Head of caudate nucleus (tissue), 42 donors: ENCODE measurements around the gene LIMS1.
"Not testable (repeated sequence)": the region's sequence is repeated elsewhere in the genome, so short reads cannot be mapped to it uniquely, and the experiment has no call there.

Experiments used
- DNase-seq, 42 donors: peaks; one replicate each; pipeline versions ENCODE4 v3.0.0 to v3.0.0-alpha.2; 2020 to 2021; ENCODE audit warnings: mixed read lengths in 7 of 42
- intact Hi-C: fragments of 100-400 bp; cut with DNase I; formaldehyde crosslinking; loops from one replicate; pipeline ENCODE4 v1.15.0; 2022

LIMS1 gene

DNA sequence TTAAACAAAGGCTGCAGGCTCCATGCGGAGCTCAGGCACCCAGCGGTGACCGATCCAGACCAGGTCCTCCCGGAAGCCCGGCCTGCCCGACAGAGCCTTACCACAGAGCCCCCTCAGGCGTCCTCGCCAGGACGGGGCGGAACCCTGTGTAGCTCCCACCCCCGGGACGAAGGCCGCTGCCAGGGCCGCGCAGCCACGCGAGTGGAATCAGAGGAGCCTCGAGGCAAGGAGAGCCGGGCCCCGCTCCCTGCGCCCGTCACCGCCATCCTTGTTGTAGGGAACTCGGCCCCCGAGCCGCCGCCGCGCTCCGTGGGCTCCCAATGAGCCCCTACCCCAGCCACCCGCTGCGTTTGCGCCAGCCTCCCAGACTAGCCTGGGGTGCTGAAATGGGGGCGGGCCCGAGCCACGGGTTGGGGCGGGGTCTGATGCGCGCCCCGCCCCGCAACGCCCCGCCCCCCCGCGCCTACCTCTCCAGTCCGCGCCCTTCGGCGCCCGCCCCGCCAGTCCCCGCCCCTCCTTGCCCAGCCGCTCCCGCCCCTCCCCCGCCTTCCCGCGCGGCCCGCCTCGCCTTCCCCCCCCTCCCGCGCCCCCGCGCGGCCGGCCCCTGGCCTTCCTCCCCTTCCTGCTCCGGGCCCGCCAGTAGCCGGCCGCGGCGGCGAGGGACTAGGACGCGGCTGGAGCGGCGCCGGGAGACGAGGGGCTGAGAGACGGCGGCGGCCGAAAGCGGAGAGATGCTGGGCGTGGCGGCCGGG is at the start of gene LIMS1:
TSS of gene LIMS1 (plus strand) at position 639 of the 752 bp plus-strand sequence. CDS start at position 732, 93 bp downstream.
- peak; percentile 67 to 97 (median 90) for DNase-seq
- intact Hi-C loops, result no loop called here

DNA sequence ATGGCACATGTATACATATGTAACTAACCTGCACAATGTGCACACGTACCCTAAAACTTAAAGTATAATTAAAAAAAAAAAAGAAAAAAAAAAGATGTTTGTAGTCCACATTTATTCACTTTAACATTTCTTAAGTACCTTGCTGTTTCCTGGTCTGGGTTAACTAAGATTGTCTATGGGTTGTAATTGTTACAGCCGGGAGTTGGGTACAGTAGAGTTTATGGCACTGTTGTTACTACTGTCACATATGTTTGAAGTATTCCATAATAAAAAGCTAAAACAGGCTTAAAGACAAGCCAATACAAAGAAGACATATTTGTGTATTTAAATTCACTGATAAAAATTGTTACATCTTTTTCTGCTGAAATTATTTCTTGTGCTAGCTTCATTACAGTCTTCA is 49.0 kb upstream of the LIMS1 start:
- intact Hi-C loops, result no loop called here
- DNase-seq, result no peak

DNA sequence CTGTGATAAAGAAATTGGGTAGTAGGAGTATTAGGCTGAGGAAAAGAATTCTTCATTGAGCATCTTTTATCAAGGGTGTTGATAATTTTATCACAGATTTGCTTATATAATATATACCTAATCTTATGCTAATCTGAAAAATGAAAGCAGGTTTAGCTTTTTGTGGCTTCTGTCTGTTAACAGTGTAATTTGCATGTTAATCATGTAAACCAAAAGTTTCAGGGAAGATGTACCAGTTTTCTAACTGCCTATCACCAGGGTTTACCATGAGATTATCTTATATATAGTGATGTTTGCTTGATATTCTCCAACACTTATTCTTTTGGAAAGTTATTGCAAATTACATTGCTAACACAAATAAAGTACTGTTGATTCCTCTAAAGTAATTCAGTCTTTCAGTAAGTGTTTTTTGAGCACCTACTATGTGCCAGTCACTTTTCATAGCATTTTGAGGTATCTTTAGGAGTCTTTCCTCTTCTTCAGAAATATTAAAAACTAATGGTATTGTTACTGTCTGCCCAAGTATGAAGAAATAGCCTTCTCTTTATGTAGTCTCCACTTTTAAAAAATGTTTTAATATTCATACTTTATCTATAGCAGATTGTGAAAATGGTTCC is 43.7 kb upstream of the LIMS1 start:
- no peak for DNase-seq
- intact Hi-C loops, result no loop called here

DNA sequence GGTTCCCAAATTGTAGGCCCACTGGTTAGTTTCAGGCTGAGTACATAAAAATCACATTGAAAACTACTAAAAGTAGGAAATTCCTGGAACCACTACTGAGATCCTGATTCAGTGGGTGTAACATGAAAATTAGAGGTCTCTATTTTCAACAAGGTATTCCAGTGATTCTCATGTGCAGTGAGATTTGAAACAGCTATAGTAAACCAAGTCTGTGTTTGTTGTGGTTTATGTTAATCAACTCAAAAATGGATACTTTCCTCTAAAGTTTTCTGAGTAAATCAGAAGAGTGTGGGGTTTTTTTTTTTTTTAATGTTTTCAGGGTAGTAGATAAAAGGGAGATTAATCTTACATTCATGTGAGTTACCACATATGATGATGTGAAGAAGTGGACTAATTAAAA is 42.4 kb upstream of the LIMS1 start:
- no peak for DNase-seq
- intact Hi-C loops, result no loop called here

- intact Hi-C loops, result no loop called here
- peak in 22 of 42 donors; percentile 3 to 59 (median 25) for DNase-seq
Observed at GRCh38 chr2:108492364-108492763, 41.9 kb upstream of the LIMS1 start.

- intact Hi-C loops, DNase-seq: not testable (repeated sequence)
Observed at GRCh38 chr2:108496167-108496566, 38.1 kb upstream of the LIMS1 start.

DNA sequence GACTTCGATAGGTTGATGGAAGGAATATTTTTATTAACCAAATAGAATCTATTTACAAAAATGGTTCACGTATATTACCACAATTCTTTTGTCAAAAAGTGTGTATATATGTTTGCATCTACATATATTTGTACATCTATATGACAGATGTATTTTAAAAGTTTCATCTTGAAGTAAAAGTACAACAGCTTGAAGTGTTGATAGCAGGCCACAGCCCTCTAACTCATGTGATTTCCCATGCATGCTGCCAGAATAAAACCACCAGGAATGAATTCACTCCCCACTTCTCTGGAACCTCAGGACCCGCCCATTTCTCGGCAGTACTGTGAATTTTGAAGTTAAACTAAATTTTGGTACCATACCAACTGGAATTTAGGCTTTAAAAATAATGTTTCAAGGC is 26.6 kb upstream of the LIMS1 start:
- DNase-seq, intact Hi-C loops: not testable (repeated sequence)

- DNase-seq, intact Hi-C loops: not testable (repeated sequence)
Observed at GRCh38 chr2:108512431-108512830, 21.8 kb upstream of the LIMS1 start.

GRCh38 chr2:108514478-108514877 is 19.8 kb upstream of the LIMS1 start:
- DNase-seq, intact Hi-C loops: not testable (repeated sequence)

- intact Hi-C loops, DNase-seq: not testable (repeated sequence)
Observed at GRCh38 chr2:108524688-108525087, 9.6 kb upstream of the LIMS1 start.

DNA sequence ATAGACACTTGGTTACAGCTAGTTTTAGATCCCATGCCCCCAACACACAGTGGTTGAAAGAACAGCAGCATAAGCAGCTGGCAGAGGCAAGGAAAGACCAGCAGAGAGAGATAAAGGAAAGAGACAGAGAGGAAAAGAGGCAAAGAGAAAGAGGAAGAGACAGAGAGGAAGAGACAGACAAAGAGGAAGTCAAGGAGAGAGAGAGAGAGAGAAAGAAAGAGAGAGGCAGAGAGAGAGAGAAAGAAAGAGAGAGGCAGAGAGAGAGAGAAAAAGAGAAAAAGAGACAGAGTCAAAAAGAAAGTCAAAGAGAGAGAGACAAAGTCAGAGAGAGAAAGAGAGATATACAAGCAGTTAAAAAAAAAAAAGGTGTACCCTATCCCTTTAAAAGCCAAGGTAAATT is 9.0 kb upstream of the LIMS1 start:
- intact Hi-C loops, DNase-seq: not testable (repeated sequence)

DNA sequence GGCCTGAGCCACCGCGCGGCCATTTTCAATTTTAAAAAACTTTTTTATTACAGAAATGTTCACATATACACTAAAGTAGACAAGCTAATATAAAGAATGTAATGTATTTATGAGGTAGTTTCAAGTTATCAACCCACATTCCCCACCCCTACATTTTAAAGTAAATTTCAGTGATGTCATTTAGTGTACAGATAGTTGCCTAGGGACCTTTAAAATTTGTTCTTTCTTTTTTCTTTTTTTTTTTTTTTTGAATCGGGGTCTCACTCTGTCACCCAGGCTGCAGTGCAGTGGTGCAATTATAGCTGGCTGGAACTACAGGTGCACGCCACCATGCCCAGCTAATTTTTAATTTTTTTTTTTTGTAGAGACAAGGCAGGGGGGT is 2.6 kb upstream of the LIMS1 start:
- intact Hi-C loops, result no loop called here
- DNase-seq, result no peak

DNA sequence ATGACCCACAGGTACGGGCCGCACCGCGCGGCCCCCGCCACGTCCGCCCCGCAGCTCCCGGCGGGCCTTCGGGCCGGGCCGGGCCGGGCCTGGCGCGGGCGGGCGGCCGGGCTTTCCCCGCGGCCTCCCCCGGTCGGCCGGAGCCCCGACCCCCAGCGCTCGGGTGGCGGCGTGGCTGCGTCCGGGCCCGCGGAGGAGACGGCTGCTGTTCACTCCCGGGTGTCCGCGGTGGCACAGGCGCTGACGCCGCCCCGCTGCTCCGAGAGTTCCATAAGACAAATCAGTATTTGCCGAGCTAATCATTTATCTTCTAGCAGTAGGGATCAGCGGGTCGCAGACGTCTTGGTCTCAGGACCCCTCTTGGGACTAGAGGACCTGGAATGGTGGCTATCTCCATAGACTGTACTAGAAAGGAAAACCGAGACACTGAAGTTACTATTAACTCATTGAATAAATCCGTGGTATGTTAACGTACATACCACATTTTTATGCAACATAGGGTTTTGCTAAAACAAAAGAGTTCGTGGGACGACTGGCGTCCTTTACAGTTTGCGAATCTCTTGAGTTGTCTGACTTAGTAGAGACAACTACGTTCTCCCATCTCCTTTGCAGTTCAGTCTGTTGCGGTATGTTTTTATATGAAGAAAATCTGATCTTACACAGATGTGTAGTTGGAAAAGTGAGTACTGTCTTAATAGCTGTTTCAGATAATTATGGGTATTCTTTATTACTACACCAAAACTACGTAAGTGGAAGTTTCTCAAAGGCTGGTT is 500 bp downstream of the LIMS1 start:
- DNase-seq, result peak; percentile 12 to 72 (median 43)
- intact Hi-C loops, result no loop called here

GRCh38 chr2:108535357-108535631 is 1.0 kb downstream of the LIMS1 start:
- DNase-seq, result peak in 1 of 42 donors; percentile 18
- intact Hi-C loops, result no loop called here

DNA sequence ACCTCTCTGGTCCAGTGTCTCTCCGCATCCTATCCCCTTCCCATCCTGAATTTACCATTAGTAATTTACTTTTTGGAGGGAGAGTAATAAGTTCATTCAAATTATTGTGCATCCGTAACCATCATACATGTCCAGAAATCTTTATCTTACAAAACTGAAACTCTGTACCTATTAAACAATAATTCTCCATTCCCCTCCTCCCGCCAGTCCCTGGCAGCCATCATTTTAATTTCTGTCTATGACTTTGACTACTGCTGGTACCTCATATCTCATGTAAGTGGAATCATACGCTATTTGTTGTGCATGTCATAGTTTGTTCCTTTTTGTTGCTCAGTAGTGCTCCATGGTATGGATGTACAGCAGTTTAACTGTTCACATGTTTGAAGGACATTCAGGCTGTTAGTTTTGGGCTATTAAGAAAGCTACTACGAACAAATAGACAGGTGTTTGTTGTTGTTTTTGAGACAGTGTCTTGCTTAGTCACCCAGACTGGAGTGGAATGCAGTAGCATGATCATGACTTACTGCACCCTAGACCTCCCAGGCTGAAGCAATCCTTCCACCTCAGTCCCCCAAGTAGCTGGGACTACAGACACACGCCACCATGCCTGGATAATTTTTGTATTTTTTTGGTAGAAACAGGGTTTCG is 2.0 kb downstream of the LIMS1 start:
- DNase-seq, result no peak
- intact Hi-C loops, result no loop called here

DNA sequence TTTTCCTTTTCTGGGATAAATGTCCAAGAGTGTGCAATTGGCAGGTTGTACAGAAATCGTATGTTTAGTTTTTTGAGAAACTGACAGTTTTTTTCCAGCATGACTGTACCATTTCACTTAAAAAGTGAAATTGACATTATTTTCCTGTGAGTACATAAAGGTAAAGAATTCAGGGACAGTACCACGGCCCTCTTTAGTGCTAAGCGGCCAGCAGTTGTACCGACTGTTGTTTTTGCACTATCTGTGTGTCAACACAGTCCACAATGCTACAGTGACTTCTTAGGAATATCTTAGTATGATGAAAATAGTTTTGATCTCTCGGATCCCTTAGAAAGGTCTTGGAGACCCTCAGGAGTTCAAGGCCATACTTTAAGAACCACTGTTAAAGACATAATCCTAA is 2.6 kb downstream of the LIMS1 start:
- intact Hi-C loops, result no loop called here
- no peak for DNase-seq

- intact Hi-C loops, result no loop called here
- DNase-seq, result peak in 31 of 42 donors; percentile 7 to 80 (median 46)
Observed at GRCh38 chr2:108538000-108538625, 3.8 kb downstream of the LIMS1 start.

GRCh38 chr2:108541451-108541850 is 7.2 kb downstream of the LIMS1 start:
- intact Hi-C loops, result no loop called here

GRCh38 chr2:108542071-108542470 is 7.8 kb downstream of the LIMS1 start:
- intact Hi-C loops, result no loop called here
- no peak for DNase-seq

More at GRCh38 chr2:108541451-108541850, 7.2 kb downstream of the LIMS1 start:
- DNase-seq, result no peak
